ENCODE data around the gene AP2M1.
A peak's percentile ranks its signal among the peaks of the same experiment; 100 is the strongest.
"Not testable (repeated sequence)": the region's sequence is repeated elsewhere in the genome, so short reads cannot be mapped to it uniquely, and the experiment has no call there.

AP2M1 gene

DNA sequence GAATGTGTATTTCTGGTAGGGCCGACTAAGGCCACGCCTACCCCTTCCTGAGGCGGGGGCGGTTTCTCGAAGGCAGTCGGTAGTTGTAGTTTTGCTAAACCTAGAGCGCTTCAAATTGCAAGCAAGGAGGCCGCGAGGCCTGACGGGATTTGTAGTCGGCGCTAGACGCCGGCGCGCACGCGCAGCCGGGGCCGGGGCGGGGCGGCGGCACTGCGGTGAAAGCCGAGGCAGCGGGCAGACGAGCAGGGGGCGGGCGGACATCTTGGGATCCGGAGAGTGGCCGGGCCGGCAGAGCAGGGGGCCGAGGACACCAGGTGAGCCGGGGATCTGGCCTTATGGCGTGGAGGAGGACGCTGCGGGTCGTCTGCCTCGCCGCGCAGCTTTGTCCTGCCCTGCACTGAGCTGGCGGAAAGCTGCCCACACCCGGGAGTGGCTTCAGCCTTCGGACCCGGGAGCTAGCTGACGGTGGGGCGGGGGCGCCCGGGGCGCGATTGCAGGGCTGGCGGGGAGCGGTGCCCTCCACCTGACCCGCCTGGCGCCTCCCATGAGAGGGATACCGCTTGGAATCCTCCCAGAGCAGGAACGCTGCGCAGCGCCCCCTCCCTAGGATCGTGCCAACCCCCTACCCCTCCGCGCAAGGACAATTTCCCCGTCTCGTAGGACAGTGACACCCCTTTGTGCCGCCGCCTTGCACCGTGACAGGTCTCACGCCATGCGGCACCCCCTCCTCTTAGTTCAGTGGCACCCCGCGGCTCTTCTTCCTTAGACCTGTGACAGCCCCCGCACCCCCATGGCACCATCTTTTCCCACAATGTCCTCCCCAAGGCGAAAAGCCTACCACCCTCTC lies at the start of gene AP2M1:
Gene AP2M1, plus strand, starts transcription at position 210 of the 847 bp plus-strand sequence. CDS start 2,139 bp downstream, outside the sequence.
- peak; percentile 99 for DNase-seq (ENCODE audit: low read depth)

DNA sequence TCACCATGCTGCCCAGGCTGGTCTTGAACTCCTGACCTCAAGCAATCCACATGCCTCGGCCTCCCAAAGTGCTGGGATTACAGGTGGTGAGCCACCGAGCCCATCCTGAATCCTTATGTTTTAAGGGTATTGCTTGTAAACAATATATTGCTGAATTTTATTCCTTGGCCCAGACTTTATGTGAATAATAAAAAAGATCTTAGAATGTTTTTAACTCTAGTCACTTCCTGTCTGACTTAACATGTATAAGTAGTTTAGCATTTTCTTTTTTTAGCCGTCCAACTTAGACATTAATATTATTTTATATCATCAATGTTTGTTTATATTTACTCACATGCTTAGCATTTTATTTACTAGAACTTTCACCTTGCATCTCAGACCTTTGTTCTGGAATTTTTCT lies 48.6 kb upstream of the AP2M1 start:
- no peak for DNase-seq (ENCODE audit: low read depth)

DNA sequence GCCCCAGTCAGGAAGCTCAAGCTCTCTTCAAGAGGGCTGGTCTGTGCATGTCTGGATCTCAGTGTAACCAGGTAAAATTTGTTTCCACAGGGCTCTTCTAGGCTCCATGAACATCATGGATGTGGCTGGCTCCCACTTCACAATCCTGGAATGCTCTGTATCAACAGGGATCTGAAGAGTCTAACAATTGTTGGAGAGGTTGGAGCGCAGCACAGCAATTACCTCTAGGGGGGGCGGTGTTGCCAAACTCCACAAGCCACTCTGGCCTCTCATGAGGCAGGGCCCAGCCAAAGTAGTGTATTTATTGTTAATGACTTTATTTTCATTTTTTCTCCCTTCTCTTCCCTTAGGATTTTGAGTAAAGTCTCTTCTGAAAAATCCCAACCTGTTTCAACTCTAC lies 45.6 kb upstream of the AP2M1 start:
- no peak for DNase-seq (ENCODE audit: low read depth)

DNA sequence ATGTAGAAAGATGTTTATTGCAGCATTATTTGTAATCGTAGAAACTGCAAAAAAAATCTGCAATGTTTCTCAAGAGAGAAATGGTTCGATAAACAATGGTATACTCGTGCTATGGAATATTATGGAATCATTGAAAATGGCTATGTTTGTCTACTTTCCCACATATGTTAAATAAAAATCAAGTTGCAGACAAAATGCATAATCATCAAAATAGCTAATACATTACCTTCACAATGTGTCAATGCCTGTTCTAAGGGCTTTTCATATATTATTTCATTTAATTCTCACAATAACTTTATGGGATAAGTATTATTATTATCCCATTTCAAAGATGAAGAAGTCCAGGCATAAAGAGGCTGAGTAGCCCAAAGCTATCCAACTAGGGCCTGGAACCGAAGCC lies 41.7 kb upstream of the AP2M1 start:
- DNase-seq (ENCODE audit: low read depth) = no peak

DNA sequence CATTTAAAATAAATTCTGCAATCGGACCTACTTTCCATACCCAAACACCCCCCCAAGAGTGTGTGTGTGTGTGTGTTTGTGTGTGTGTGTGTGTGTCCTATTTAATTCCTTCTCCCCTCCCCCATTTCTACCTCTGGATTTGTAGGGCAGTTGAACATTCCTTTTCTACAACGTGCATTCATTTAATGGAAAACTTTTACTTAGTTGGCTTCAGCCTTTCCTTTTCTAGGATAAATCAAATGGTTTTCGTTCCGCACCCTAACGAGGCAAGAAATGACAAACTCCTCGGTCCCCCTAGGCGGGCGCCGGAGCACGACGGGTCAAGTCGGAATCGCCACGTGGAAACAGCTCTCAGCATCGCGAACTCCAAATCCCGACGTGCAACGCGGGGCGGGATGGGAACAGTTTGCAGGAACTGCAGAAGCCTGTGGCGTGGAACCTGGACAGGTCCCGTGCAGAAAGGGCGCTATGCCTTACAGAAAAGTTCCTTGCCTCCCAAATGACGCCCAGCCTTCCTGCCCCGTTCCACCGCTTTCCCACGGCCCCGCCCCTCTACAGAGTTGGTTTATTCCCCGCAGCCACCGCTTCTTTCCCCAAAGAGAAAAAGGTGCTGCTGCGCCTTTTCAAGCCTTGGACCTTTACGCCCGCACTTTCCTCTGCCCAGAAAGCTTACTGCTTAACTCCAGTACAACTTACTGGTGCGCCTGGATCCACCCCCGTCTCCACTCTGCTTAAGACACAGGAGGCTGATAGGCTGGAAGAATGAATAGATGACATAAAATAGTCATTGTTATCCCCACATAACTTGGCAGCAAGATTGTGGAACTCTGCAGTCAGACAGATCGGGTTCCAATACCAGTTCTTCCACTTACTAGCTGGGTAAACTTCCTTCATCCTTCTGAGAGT lies 40.6 kb upstream of the AP2M1 start:
- DNase-seq (ENCODE audit: low read depth) = peak; percentile 38

DNA sequence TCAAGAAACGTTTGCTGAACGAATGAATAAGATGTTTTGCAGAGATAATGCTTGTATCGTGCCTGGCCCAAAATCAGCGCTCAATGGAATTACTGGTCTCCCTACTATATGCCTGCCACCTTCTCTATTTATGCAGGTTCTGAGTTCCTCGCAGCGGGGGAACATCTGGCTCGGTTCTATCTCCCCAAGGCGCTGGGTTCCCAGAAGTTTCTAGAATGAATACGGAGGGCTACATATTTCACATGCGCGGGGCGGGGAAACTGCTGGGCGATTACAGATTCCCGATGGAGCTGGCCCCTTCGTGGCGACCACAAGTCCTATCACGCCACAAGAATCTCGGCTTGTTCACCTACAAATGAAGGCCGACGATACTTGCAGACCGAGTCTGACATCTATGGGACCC lies 39.9 kb upstream of the AP2M1 start:
- no peak for DNase-seq (ENCODE audit: low read depth)

DNA sequence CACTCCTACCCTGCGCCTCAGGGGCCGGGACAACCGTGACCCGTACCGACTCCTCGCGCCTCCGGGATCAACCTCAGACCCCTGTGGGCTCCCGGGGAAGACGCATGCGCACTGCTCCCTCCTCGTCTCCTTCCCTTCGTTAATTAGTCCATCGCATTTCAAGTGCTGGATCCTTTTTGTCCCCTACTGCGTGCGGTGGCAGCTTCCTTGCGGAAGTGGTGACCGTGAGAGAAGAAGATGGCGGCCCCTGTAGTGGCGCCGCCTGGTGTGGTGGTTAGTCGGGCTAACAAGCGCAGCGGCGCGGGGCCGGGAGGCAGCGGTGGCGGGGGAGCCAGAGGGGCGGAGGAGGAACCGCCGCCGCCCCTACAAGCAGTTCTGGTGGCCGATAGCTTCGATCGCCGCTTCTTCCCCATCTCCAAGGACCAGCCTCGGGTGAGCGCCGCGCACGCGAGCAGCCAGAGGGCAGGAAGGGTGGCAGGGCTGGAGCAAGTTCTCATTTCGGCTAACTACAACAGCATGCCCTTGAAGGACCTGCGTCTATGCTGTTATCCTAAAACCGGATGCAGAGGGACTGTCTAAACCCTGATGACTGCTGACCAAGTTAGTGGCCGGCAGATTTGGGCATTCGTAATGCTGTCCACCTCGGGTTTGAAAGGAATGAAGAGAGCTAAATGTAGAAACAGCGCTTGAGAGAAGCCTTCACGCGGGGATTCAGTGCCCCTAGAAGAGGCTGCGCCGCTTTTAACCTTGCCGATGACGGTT lies 39.3 kb upstream of the AP2M1 start, which contains the start of gene EIF2B5:
Gene EIF2B5, plus strand, starts transcription at position 210 of the 762 bp plus-strand sequence. Its CDS starts 28 bp downstream, at position 238.
- DNase-seq (ENCODE audit: low read depth) = peak; percentile 85

DNA sequence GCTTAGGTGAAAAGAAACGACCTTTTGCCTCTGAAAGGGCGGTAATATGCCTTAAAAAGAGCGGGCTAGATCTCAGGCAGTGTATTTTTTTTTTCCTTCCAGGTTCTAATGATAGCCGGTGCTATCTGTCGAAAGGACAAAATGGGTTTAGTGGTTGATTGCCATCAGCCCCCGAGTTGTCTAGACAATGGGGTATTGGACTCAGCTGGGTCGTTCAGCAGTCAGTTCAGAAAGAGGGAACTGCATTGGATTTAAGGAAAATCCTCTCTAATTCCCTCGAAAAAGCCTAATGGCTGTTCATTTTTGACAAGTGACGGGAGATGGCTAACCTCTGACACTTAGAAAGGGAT lies 38.8 kb upstream of the AP2M1 start:
- DNase-seq (ENCODE audit: low read depth) = no peak

DNA sequence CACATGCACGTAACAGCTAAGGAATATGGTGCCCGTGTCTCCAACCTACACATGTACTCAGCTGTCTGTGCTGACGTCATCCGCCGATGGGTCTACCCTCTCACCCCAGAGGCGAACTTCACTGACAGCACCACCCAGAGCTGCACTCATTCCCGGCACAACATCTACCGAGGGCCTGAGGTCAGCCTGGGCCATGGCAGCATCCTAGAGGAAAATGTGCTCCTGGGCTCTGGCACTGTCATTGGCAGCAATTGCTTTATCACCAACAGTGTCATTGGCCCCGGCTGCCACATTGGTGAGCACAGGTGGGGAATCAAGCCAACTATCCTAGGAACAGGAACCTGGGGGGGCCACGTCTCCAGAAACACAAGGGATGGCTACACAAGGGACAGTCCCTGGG lies 34.2 kb upstream of the AP2M1 start:
- no peak for DNase-seq (ENCODE audit: low read depth)

DNA sequence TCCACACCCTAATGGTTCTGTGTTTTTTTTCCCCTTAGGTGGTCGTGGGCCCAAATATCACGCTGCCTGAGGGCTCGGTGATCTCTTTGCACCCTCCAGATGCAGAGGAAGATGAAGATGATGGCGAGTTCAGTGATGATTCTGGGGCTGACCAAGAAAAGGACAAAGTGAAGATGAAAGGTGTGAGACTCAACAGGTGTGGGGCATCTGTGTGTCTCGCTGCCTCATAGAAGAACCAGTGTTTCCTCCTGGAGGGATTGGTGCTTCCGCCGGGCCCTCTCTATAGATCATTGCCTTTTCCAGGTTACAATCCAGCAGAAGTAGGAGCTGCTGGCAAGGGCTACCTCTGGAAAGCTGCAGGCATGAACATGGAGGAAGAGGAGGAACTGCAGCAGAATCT lies 32.5 kb upstream of the AP2M1 start:
- no peak for DNase-seq (ENCODE audit: low read depth)

DNA sequence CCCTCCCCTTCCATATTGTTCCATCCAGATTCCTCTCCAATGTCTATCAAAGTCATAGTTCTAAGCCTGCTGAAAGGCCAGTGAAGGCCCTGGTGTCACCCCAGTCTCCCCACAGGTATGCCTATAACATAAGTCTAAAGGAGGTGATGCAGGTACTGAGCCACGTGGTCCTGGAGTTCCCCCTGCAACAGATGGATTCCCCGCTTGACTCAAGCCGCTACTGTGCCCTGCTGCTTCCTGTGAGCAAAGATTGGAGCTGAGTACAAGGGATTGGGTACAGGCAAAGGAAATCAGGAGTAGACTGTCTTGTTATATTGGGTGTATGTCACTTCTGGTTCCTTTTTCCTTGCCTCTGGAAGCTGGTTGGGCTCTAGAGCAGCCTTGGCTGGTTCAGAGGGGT lies 31.3 kb upstream of the AP2M1 start:
- no peak for DNase-seq (ENCODE audit: low read depth)

DNA sequence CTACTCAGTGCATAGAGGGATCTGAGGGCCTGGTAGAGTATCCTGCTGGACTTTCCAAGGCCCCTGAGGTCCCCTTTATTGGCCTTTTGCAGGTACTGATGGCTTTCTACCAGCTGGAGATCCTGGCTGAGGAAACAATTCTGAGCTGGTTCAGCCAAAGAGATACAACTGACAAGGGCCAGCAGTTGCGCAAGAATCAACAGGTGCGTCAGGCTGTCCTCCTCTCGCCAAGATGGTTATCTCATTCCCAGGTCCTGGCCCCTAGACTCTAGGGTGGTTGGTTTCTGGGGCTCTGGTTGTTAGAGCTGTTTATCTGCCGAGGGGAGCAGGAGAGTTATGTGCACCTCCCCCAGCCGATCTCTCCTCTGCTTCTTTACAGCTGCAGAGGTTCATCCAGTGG lies 30.1 kb upstream of the AP2M1 start:
- no peak for DNase-seq (ENCODE audit: low read depth)

DNA sequence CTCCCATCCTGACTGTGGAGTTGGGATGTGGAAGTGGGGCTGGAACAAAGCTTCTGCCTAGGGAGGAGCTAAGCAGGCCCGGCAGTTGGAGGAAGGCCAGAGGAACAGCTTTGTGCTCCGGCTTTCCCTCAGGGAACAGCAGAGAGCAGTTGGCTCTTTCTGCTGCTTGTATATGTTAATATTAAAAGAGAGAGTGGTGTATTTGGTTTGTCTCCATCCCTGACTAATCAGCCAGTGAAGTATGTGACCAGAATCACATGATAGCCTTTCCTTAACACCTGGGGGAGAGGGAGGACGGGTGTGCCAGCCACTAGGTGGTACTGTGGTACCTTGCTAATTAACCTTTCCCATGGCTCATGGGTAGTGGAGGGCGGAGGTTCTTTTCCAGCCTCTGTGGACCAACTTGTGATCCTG lies 29.5 kb upstream of the AP2M1 start:
- DNase-seq (ENCODE audit: low read depth) = no peak

DNA sequence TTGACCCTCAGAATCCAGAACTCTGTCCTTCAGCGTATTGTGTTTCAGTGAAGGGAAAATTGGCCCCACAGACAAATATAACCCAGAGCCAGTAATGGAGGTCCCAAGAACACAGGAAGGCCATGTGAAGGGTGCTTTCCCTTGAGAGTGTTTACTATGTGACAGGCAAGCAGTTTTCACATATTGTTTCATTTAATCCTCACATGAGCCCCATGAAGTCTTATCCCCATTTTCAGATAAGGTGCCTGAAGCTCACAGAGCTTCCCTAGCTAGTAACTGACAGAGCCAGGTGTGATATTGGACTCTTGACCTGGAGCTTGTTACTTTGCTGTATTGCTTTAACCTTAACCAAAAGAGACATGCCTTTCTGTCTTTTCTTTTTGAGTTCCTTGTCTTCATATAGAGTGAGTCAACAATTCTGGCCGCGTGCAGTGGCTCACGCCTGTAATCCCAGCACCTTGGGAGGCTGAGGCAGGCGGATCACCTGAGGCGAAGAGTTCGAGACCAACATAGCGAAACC lies 28.8 kb upstream of the AP2M1 start:
- no peak for DNase-seq (ENCODE audit: low read depth)

DNA sequence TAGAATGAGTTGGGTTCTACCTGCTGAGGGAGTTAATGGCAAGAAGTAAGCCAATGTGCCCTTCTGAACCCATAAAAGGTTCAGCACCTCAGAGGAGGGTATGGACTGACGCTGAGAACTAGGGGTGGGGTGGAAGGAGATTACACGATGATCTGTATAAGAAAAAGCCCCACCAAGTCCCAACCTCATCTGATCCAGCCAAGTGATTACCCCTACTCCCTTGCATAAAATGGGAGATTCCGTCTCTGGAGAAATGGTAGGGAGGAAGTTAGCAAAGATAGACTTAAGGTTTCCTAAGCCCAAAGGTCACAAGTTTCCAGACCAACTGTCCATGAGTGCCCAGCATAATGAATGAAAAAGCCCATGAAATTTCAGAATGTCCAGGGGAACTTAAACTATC lies 26.6 kb upstream of the AP2M1 start:
- no peak for DNase-seq (ENCODE audit: low read depth)

DNA sequence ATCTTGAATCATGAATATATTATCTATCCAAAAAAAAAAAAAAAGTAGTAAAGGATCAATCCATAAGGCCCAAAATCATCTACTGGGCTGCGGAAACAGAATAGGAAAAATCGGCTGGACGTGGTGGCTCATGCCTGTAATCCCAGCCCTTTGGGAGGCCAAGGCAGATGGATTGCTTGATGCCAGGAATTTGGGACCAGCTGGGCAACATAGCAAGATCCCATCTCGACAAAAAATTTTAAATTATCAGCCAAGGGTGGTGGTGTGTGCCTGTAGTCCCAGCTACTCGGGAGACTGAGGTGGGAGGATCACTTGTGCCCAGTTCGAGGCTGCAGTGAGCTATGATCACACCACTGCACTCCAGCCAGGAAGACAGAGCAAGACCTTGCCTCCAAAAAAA lies 25.5 kb upstream of the AP2M1 start:
- DNase-seq (ENCODE audit: low read depth) = no peak

DNA sequence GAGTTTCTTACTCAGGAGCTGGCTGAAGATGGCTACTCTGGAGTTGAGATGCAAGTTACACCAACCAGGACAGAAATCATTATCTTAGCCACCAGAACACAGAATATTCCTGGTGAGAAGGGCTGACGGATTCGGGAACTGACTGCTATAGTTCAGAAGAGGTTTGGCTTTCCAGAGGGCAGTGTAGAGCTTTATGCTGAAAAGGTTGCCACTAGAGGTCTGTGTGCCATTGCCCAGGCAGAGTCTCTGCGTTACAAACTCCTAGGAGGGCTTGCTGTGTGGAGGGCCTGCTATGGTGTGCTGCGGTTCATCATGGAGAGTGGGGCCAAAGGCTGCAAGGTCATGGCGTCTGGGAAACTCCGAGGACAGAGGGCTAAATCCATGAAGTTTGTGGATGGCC lies 24.9 kb upstream of the AP2M1 start:
- DNase-seq (ENCODE audit: low read depth) = not testable (repeated sequence)

DNA sequence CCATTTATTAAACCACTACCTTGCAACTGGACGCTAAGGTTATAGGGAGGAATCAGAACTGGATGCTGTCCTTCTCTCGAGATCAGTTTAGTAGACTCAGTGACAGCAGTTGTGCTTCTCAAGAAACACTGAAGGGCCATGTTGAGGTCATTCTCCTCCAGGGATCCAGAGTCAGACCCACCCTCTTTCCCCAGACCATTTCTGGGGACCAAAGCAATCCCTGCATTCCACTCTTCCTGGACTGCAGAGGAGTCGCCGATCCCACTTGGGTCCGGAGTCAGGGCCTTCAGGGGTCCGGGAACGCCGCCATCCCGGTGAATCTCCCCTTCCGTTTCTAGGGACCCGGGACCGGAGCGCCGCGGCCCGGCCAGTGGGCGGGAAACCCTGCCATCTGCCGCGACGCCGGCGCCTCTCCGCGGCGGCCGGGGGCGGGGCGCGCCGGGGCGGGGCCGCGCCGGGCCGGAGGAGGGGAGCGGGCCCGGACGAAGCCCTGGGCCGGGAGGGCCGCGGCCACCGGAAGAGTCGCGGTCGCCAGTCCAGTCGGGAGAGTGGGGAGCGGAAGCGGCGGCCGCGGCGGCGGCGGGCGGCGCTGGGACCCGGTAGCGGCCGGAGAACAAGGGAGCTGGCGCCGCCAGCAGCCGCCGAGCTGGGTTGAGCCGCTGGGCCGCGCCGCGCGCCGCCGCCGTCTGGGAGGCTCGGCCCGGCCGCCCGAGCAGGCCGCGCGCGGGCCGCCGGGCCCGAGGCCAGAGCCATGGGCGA lies 19.6 kb upstream of the AP2M1 start, which contains the start of gene DVL3:
Gene DVL3, plus strand, starts transcription at position 493 of the 759 bp plus-strand sequence. Its CDS starts 259 bp downstream, at position 752.
- DNase-seq (ENCODE audit: low read depth) = no peak

DNA sequence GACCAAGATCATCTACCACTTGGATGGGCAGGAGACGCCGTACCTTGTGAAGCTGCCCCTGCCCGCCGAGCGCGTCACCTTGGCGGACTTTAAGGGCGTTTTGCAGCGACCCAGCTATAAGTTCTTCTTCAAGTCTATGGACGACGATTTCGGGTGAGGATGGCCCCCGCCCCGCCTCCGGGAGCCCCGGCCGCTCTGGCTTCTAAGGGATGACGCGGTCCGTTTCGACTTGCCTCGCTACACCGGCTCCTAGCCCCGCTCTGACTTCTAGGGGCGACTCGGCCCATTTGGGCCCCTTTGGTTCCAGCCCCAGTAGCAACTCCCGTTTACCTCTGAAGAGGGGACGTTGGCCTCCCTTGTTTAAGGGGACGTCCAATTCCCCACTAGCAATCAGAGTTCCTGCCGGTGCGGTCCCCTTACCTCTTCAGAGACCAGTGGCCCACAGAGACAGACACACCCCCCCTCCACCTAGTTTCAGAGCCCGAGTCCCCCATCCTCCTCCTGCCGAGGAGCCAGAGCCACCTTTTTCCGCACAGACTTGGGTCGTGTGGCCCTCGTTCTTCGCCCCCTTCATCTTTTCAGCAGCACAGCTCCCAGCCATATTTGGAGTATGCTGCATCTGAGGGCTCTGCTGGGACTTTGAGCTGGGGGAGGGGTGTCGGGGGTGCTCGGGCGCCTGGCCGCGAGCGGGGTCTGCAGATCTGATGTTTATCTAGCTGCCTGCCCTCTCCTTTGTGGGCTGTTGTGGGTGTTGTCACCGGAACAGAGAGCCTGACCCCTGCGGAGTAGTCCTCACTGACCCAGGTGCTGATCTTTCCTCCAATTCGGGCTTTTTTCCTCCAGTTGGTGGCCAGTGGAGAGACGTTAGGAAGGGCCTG lies 18.8 kb upstream of the AP2M1 start:
- no peak for DNase-seq (ENCODE audit: low read depth)

DNA sequence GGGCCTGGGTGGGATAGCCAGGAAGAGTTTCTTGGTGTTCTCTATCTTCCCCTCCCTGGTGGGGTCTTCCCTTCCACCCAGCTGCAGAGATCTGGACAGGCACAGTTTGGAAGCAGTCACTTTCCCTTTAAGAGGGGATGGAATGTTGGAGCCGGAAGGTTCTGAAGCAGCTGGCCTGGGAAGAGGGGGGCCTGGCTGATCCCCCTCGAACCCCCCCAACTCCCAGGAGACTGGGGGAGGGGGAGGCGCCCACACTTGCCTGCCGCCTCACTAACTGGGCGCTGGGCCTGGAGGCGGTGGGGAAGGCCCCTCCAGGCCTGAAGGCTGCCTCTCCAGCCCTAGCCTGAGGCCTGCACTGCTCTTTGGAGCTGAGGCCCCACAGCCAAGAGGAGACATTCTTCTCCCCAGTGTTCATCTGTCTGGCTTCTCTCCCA lies 18.1 kb upstream of the AP2M1 start:
- DNase-seq (ENCODE audit: low read depth) = no peak
